Peyer's patch (tissue), 4 donors: ENCODE data around the gene CTDNEP1.

Source experiments
- POLR2A ChIP-seq, 2 donors: fragments of 450-650 bp; IDR thresholded peaks; one replicate each; pipeline ENCODE4 v1.5.1; 2017; ENCODE audit warnings: antibody characterized with exemption in 2 of 2, mild to moderate bottlenecking in 2 of 2, moderate library complexity in 2 of 2
- TF ChIP-seq, protein P1 (sequence below), 6 experiments: fragments of 450-650 bp in 4 of 6; fragments of 200-600 bp in 2 of 6; sonication (generic) in 1 of 6; IDR thresholded peaks; one replicate each; pipeline ENCODE4 v1.5.1; 2017 to 2019; ENCODE audit warnings: antibody characterized with exemption in 6 of 6, mild to moderate bottlenecking in 3 of 6, moderate library complexity in 1 of 6

DNA sequence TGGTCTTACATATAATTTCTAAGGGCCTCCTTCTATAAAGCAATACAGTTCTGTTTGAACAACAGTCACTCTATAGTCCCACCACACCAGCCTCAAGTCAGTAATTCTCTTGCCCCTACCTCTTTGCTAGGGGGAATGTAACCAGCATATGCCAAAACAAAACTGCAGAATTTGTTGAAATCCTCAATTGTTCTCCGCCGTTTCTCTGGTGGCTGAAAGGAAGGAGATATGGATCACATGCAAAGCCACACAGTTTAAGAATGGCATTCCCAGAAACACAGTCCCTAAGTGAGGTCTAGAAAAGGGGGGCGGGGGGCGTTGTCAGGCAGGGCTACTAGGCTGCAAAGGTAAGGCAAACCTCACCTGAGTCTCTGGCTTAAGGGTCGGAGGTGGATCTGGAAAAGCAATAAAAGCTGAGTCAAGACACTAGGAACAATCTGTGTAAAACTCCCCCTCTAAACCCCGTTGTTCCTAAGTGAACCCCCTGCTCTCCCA, 14.2 kb downstream of the CTDNEP1 start:
- TF ChIP-seq, protein P1, sequence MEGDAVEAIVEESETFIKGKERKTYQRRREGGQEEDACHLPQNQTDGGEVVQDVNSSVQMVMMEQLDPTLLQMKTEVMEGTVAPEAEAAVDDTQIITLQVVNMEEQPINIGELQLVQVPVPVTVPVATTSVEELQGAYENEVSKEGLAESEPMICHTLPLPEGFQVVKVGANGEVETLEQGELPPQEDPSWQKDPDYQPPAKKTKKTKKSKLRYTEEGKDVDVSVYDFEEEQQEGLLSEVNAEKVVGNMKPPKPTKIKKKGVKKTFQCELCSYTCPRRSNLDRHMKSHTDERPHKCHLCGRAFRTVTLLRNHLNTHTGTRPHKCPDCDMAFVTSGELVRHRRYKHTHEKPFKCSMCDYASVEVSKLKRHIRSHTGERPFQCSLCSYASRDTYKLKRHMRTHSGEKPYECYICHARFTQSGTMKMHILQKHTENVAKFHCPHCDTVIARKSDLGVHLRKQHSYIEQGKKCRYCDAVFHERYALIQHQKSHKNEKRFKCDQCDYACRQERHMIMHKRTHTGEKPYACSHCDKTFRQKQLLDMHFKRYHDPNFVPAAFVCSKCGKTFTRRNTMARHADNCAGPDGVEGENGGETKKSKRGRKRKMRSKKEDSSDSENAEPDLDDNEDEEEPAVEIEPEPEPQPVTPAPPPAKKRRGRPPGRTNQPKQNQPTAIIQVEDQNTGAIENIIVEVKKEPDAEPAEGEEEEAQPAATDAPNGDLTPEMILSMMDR (IDR thresholded peaks at IDR 0.05), result no peak
- no peak for TF ChIP-seq POLR2A (IDR thresholded peaks at IDR 0.05)
